HepG2 (cell line): ENCODE measurements around the gene MB. TPM values are rescaled to one million over a fixed set of nuclear protein-coding genes. Genes with fewer than 3 reads are reported as not detected.
"Not testable (repeated sequence)": the region's sequence is repeated elsewhere in the genome, so short reads cannot be mapped to it uniquely, and the experiment has no call there.

Source experiments
- ATAC-seq: fragments of 200-7000 bp; cut with Tn5 transposase; 3 replicates; pipeline ENCODE4 v1.9.1; 2020; ENCODE audit warnings: mild to moderate bottlenecking, moderate library complexity
- BruUV-seq: library from RNA; stranded (reverse); fragments of 400-500 nt; replicated peaks from 2 replicates; lab custom pipeline; 2021; lab: Mats Ljungman, UMichigan
- CTCF ChIA-PET: fragments of 300-600 bp; formaldehyde crosslinking; extraction: SDS; loops from one replicate; lab custom pipeline; 2021; ENCODE audit warnings: low total read pairs, inconsistent platforms, low intra/inter-chr PET ratio; lab: Yijun Ruan, JAX
- POLR2A ChIA-PET: fragments of 350-600 bp; sonication (Branson Sonifier 250); formaldehyde crosslinking; loops from one replicate; lab custom pipeline; 2020; ENCODE audit warnings: antibody characterized with exemption, inconsistent platforms; lab: Yijun Ruan, JAX
- DNase-seq: peaks from one replicate; pipeline ENCODE4 v3.0.0-alpha.2; 2015; ENCODE audit warnings: low spot score
- FAIRE-seq: peaks from 3 replicates; lab custom pipeline; 2011; peaks lifted over from hg19 to GRCh38; lab: Jason Lieb, UNC
- H2AFZ ChIP-seq: one replicate; pipeline ENCODE4 v1.6.1; 2011; ENCODE audit warnings: low read length, inconsistent platforms
- H3K27ac ChIP-seq: fragments of 300-600 bp; 3 replicates; pipeline ENCODE4 v1.8.0; 2011; ENCODE audit warnings: mixed run types, mild to moderate bottlenecking, mixed read lengths, low read length, inconsistent platforms; ENCODE audit not compliant: insufficient read depth; ENCODE audit errors: extremely low read length
- H3K27me3 ChIP-seq, 2 experiments: fragments of 200-600 bp in 1 of 2; 2 replicates in 1 of 2; 3 replicates in 1 of 2; pipeline versions ENCODE4 v1.6.0 to v1.8.0; 2011; ENCODE audit warnings: low read length in 2 of 2, mild to moderate bottlenecking in 2 of 2, moderate library complexity in 2 of 2, inconsistent platforms in 1 of 2; ENCODE audit not compliant: insufficient read depth in 2 of 2, control insufficient read depth in 1 of 2
- H3K36me3 ChIP-seq, 2 experiments: fragments of 200-600 bp in 1 of 2; replicated peaks in 1 of 2; 2 replicates in 1 of 2; 3 replicates in 1 of 2; pipeline versions ENCODE4 v1.5.1 to v1.8.0; 2011; ENCODE audit warnings: low read length in 2 of 2, inconsistent platforms in 1 of 2; ENCODE audit not compliant: insufficient read depth in 2 of 2, control insufficient read depth in 1 of 2
- H3K4me1 ChIP-seq: 2 replicates; pipeline ENCODE4 v1.5.1; 2012; ENCODE audit warnings: low read length, inconsistent platforms; ENCODE audit not compliant: insufficient read depth
- H3K4me2 ChIP-seq: 2 replicates; pipeline ENCODE4 v1.6.0; 2011; ENCODE audit warnings: low read depth, low read length, inconsistent platforms
- H3K4me3 ChIP-seq, 3 experiments: fragments of 200-600 bp in 1 of 3; sonication (generic), shearing (Covaris generic) in 1 of 3; replicated peaks in 1 of 3; 2 replicates each; pipeline ENCODE4 v1.5.1; 2011 to 2016; ENCODE audit warnings: low read length in 3 of 3, inconsistent platforms in 2 of 3, low read depth in 2 of 3, mild to moderate bottlenecking in 2 of 3, control low read depth in 1 of 3, mixed read lengths in 1 of 3; ENCODE audit not compliant: insufficient read depth in 1 of 3
- H3K79me2 ChIP-seq: one replicate; pipeline ENCODE4 v1.6.1; 2011; ENCODE audit warnings: low read length, inconsistent platforms; ENCODE audit not compliant: insufficient read depth
- H3K9ac ChIP-seq: 2 replicates; pipeline ENCODE4 v1.6.0; 2011; ENCODE audit warnings: mild to moderate bottlenecking, low read depth, low read length, inconsistent platforms; ENCODE audit not compliant: insufficient read depth
- H3K9me3 ChIP-seq: 2 replicates; pipeline ENCODE4 v1.5.1; 2012; ENCODE audit warnings: mild to moderate bottlenecking, low read length
- H4K20me1 ChIP-seq: 2 replicates; pipeline ENCODE4 v1.6.0; 2011; ENCODE audit warnings: inconsistent platforms, mild to moderate bottlenecking, low read length, moderate library complexity; ENCODE audit not compliant: insufficient read depth
- NKX3-1 ChIP-seq: sonication (generic); formaldehyde crosslinking; IDR thresholded peaks from 2 replicates; pipeline ENCODE4 v1.5.0; 2020; ENCODE audit warnings: missing genetic modification reagents
- TCF7 ChIP-seq: sonication (generic); IDR thresholded peaks from 2 replicates; pipeline ENCODE4 v1.6.1; 2016; ENCODE audit warnings: antibody characterized with exemption, low read depth
- ZBTB14 ChIP-seq: sonication (generic); formaldehyde crosslinking; IDR thresholded peaks from 2 replicates; pipeline ENCODE4 v1.4.0; 2020; ENCODE audit warnings: missing genetic modification reagents
- ZNF292 ChIP-seq: sonication (generic); formaldehyde crosslinking; IDR thresholded peaks from 2 replicates; pipeline ENCODE4 v1.8.1; 2022; ENCODE audit warnings: mild to moderate bottlenecking, low read depth, missing genetic modification reagents, borderline replicate concordance
- WGBS: methylation state at CpG from one replicate; pipeline ENCODE4 v1.1.6; 2017; ENCODE audit warnings: low lambda C conversion rate; 5-methylcytosine and 5-hydroxymethylcytosine counted together
- in situ Hi-C: cut with HindIII; loops from 2 replicates; pipeline ENCODE4 v1.10.0; 2017; ENCODE audit warnings: low pct_unique_long_range_greater_than_20kb; ENCODE audit not compliant: extremely low pct_ligation_motif_present
- intact Hi-C: fragments of 100-400 bp; cut with micrococcal nuclease; formaldehyde crosslinking; loops from one replicate; pipeline ENCODE4 v1.10.0; 2022; ENCODE audit not compliant: unreplicated experiment
- polyA plus RNA-seq, 8 experiments: library from polyadenylated mRNA; depleted of rRNA in 3 of 8; stranded (reverse) in 7 of 8; unstranded in 1 of 8; fragments of >200 nt; fragmentation: Illumina TruSeq in 4 of 8; extraction: Trizol in 4 of 8; gene quantifications; 2 replicates each; pipeline versions ENCODE4 v1.2.1 to v1.2.3, GENCODE V29; 2011 to 2016; ENCODE audit warnings: low read depth in 4 of 8, missing spikeins in 1 of 8, mixed read lengths in 1 of 8; ENCODE audit not compliant: insufficient read depth in 1 of 8
- total RNA-seq, 5 experiments: library from RNA; depleted of rRNA; stranded (reverse); fragments of >200 nt; fragmentation: Illumina TruSeq; extraction: Trizol; gene quantifications; 2 replicates each; pipeline ENCODE4 v1.2.3, GENCODE V29; 2016; ENCODE audit warnings: low read depth in 1 of 5

The MB gene
- total and polyA plus RNA-seq, 2 of the 13 experiments (the other 11 are each of a cell fraction or from before 2014, with no cell fraction given) = 0.07 TPM; not detected in 1

DNA sequence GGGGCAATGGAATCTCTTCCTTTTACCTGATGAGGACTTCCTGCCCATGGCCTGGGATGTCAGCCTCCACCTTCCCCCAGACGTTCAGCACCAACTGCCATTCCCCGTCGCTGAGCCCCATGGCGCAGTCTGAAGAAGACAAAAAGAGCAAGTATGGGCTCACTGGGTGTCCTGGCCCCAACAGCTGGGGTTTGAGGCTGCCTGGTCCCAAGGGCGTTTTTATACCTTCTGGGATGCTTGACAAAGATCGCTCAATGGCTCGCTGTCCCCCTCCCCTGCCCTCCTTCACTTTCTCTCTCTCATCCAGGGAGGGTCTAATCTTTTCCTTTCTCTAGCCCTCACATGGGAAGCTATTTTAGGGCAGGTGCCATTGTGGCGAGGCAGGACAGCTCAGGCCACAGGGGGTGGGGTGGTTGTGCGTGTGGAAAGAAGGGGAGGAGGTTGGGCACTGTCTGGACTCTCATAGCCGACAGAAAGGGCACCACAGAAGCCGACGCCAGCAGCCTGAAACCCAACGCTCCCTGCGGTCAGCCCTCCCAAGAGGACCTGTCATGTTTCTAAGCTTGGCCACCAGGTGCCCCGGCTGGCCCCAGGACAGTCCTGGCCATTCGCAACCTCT is at the start of gene MB (continued):
- TF ChIP-seq TCF7 = no peak
- TF ChIP-seq ZBTB14 (CRISPR knock-in tag) = no peak

DNA sequence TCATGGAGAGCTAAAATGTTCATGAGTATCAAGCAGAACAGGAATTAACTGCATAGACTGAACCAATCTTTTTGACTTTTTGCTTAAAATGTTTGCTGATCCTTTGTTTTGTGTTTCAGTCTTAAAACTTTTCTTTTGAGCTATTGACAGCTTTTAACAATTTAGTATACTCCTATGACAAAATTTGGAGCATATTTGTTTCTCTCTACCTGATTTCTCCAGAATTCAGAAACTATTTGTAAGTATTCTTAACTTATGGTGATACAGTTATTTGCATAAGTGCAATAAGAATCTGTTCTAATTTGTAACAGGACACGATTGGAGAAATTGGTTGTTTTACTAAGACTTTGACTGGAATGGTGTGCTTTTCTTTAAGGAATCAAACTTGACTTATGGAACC is 49.6 kb upstream of the MB start:
- intact Hi-C loops, H3K4me2 ChIP-seq, CTCF ChIA-PET, H4K20me1 ChIP-seq, FAIRE-seq, DNase-seq, H3K4me3 ChIP-seq, H2AFZ ChIP-seq, POLR2A ChIA-PET, H3K79me2 ChIP-seq, H3K27ac ChIP-seq, in situ Hi-C loops, H3K9ac ChIP-seq, H3K27me3 ChIP-seq, H3K36me3 ChIP-seq, BruUV-seq, ATAC-seq: not testable (repeated sequence)
- peaks cover 21% of the 10 kb centered on the region for H3K4me1 ChIP-seq
- 82% methylated on average over 1 of the region's 1 CpG for WGBS
- H3K9me3 ChIP-seq = peaks cover 20% of the 10 kb centered on the region

GRCh38 chr22:35664955-35665587 is 47.9 kb upstream of the MB start:
- POLR2A ChIA-PET = no interaction called here
- H3K27ac ChIP-seq = no peak overlapping the region
- WGBS = over 99% methylated on average over 5 of the region's 5 CpGs
- no peak overlapping the region for H3K9ac ChIP-seq
- CTCF ChIA-PET = no interaction called here
- DNase-seq = no peak
- no peaks in the 10 kb centered on the region for H3K27me3 ChIP-seq
- H3K36me3 ChIP-seq = no peaks in the 10 kb centered on the region; a peak in 2 of 5 replicates
- TF ChIP-seq ZNF292 (CRISPR knock-in tag) (no peak), NKX3-1 (no peak)
- FAIRE-seq = no peak
- no peak overlapping the region for H3K4me3 ChIP-seq
- H4K20me1 ChIP-seq = no peaks in the 10 kb centered on the region
- H3K79me2 ChIP-seq = no peaks in the 10 kb centered on the region
- no TSS peak for BruUV-seq
- ATAC-seq = no peak
- peaks cover 32% of the 10 kb centered on the region for H3K4me1 ChIP-seq
- no peak overlapping the region for H2AFZ ChIP-seq
- H3K9me3 ChIP-seq = peaks cover 20% of the 10 kb centered on the region
- H3K4me2 ChIP-seq = no peak overlapping the region
- intact Hi-C loops = no loop called here
- in situ Hi-C loops = no loop called here
